Left lung (tissue), 10 donors: Measurements from ENCODE around the gene CFL2. TPM values are rescaled to one million over a fixed set of nuclear protein-coding genes. Genes with fewer than 3 reads are reported as not detected.
"Not testable (repeated sequence)": the region's sequence is repeated elsewhere in the genome, so short reads cannot be mapped to it uniquely, and the experiment has no call there.

Source experiments
- ATAC-seq: fragments of 200-7000 bp; cut with Tn5 transposase; one replicate; pipeline ENCODE4 v1.9.1; 2020; ENCODE audit warnings: moderate library complexity
- DNase-seq, 4 donors: peaks; one replicate each; pipeline ENCODE4 v3.0.0-alpha.2; 2013 to 2020
- H3K27ac ChIP-seq, 2 donors: fragments of 200-600 bp; sonication (generic) in 1 of 2; one replicate each; pipeline versions ENCODE4 v1.5.0 to v1.8.0; 2020 to 2021
- H3K27me3 ChIP-seq, 2 donors: fragments of 200-600 bp; sonication (generic) in 1 of 2; one replicate each; pipeline versions ENCODE4 v1.5.0 to v1.8.0; 2020 to 2021
- H3K36me3 ChIP-seq, 2 donors: fragments of 200-600 bp; sonication (generic) in 1 of 2; one replicate each; pipeline versions ENCODE4 v1.5.0 to v1.8.0; 2020 to 2021
- H3K4me1 ChIP-seq, 2 donors: fragments of 200-600 bp; one replicate each; pipeline ENCODE4 v1.8.0; 2021
- H3K4me3 ChIP-seq, 2 donors: fragments of 200-600 bp; sonication (generic) in 1 of 2; one replicate each; pipeline versions ENCODE4 v1.5.0 to v1.8.0; 2020 to 2021; ENCODE audit warnings: mild to moderate bottlenecking in 1 of 2
- H3K9me3 ChIP-seq, 2 donors: fragments of 200-600 bp; sonication (generic) in 1 of 2; one replicate each; pipeline versions ENCODE4 v1.5.0 to v1.8.0; 2020 to 2021
- intact Hi-C, 2 donors: fragments of 100-400 bp; cut with DNase I; formaldehyde crosslinking; loops; one replicate each; pipeline versions ENCODE4 v1.11.2 to v1.14.2; 2022
- polyA plus RNA-seq, 6 donors: library from polyadenylated mRNA; unstranded; fragments of 120-200 nt; gene quantifications; one replicate each; pipeline ENCODE4 v1.2.1, GENCODE V29; 2013; ENCODE audit not compliant: insufficient read length in 6 of 6
- total RNA-seq, 2 donors: library from RNA; stranded (reverse); fragmentation: NEBNext Ultra II Directional; extraction: Animal tissue kit (Norgen Biotek cat#: 25700); gene quantifications; one replicate each; pipeline ENCODE4 v1.2.1, GENCODE V29; 2021
- TF ChIP-seq, protein P1 (sequence below), 2 donors: fragments of 200-600 bp; sonication (generic) in 1 of 2; IDR thresholded peaks; one replicate each; pipeline versions ENCODE4 v1.5.0 to v1.8.0; 2021; ENCODE audit warnings: antibody characterized with exemption in 2 of 2
- donor health status: DM: no; HTN: yes; CAD: no.
- donor health status: DM: no; HTN: no; CAD: no.

The CFL2 gene
- total and polyA plus RNA-seq, 8 donors, result 36.9 to 58.0 (median 47.1) TPM

DNA sequence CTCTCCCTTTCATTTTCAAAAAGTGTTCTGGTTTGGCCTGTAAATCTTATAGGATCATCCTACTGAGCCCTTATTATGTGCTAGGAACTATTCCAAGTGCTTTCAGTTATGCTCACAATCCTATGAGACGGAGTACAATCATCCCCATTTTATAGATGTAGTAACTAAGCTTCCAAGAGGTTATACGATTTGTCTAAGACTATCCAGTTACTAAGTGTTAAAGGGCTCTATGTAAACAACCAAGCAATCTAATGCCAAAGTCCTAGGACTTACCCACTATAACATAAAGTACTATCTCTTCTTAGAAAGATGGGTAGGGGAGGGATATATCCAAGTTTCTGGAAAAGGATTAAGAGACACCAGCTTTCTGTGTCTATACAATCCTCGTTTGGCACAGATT lies 6.7 kb downstream of the CFL2 start:
- no peak overlapping the region for H3K27ac ChIP-seq
- H3K4me3 ChIP-seq, result no peak overlapping the region
- TF ChIP-seq, protein P1, sequence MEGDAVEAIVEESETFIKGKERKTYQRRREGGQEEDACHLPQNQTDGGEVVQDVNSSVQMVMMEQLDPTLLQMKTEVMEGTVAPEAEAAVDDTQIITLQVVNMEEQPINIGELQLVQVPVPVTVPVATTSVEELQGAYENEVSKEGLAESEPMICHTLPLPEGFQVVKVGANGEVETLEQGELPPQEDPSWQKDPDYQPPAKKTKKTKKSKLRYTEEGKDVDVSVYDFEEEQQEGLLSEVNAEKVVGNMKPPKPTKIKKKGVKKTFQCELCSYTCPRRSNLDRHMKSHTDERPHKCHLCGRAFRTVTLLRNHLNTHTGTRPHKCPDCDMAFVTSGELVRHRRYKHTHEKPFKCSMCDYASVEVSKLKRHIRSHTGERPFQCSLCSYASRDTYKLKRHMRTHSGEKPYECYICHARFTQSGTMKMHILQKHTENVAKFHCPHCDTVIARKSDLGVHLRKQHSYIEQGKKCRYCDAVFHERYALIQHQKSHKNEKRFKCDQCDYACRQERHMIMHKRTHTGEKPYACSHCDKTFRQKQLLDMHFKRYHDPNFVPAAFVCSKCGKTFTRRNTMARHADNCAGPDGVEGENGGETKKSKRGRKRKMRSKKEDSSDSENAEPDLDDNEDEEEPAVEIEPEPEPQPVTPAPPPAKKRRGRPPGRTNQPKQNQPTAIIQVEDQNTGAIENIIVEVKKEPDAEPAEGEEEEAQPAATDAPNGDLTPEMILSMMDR (IDR thresholded peaks at IDR 0.05), result no peak

GRCh38 chr14:34701808-34702207 lies 12.6 kb downstream of the CFL2 start:
- TF ChIP-seq, protein P1 (IDR thresholded peaks at IDR 0.05), result no peak
- intact Hi-C loops, result no loop called here

More for the DNA sequence above, 6.7 kb downstream of the CFL2 start:
- ATAC-seq (no peak), DNase-seq (no peak)
- H3K27me3 ChIP-seq, result no peaks in the 10 kb centered on the region
- peaks cover 6 to 19% of the 10 kb centered on the region in 2 donors for H3K4me1 ChIP-seq
- no peaks in the 10 kb centered on the region for H3K36me3 ChIP-seq
- intact Hi-C loops, result no loop called here
- H3K9me3 ChIP-seq, result no peaks in the 10 kb centered on the region

DNA sequence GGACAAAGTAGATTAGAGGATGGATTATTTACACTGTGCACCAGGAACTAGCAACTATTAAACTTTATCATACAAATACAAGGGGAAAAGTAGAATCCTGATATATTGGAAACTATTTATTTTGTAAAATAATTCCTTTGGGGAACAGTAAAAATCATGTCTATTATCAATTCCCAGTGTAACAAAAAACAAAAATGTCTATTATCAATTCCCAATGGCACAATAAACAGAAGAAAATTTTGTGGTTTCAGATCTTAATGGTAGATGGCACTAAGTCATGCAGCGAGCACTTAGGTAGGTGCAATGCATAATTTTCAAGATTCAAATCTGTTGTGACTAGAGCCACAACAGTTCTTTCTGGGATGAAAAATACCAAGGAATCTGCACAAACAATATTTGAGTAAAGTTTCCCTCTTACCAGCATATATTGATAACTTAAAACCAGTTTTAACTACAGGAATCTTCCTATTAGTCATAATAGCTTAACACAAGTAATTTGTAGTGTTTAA lies 13.7 kb downstream of the CFL2 start:
- intact Hi-C loops, result no loop called here
- DNase-seq (no peak), ATAC-seq (no peak)
- Histone ChIP-seq H3K9me3 (no peaks in the 10 kb centered on the region), H3K4me1 (peaks cover 0 to 3% of the 10 kb centered on the region in 2 donors), H3K27me3 (no peaks in the 10 kb centered on the region), H3K4me3 (no peak overlapping the region), H3K36me3 (no peaks in the 10 kb centered on the region), H3K27ac (no peak overlapping the region)
- TF ChIP-seq, protein P1 (IDR thresholded peaks at IDR 0.05), result no peak

More at GRCh38 chr14:34701808-34702207, 12.6 kb downstream of the CFL2 start:
- Histone ChIP-seq H3K27me3 (no peaks in the 10 kb centered on the region), H3K36me3 (no peaks in the 10 kb centered on the region), H3K9me3 (no peaks in the 10 kb centered on the region), H3K4me3 (no peak overlapping the region), H3K27ac (no peak overlapping the region), H3K4me1 (peaks cover 0 to 3% of the 10 kb centered on the region in 2 donors)
- DNase-seq (no peak), ATAC-seq (no peak)

DNA sequence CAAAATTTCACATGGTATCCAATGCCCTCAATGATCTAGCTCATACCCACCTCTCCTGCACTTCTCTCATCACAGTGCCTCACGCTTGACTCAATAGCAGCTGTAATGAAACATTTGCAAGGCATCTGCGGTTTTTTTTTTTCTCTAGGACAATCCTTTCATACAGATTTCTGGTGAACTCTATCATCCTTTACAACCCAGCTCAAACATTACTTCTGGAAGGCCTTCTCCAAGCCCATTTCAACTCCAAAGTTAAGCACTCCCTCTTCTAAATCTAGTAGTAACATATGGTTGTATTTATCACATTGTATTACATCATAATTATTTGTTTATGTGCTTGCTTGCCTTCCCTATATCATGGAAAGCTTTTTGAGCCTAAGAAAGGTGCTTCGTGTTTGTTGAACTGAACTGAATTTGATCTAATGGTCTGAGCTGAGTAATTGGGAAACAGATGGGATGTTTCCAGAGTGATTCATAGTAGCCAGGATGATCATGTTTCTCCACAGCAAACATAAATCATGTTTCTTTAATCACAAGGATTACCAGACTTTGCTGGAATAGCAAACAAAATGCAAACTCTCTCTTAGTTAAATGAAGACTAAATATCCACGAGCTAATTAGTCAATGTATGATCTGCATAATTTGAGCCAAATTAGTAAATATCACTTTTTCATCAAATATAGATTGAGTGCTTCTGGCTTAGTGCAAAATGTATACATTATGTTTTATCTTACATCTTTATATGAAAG lies 14.3 kb downstream of the CFL2 start:
- Histone ChIP-seq H3K9me3 (no peaks in the 10 kb centered on the region), H3K4me3 (no peak overlapping the region), H3K4me1 (peaks cover 0 to 3% of the 10 kb centered on the region in 2 donors), H3K36me3 (no peaks in the 10 kb centered on the region), H3K27ac (no peak overlapping the region), H3K27me3 (no peaks in the 10 kb centered on the region)
- intact Hi-C loops, result no loop called here
- DNase-seq (no peak), ATAC-seq (peak; percentile 56)
- TF ChIP-seq, protein P1 (IDR thresholded peaks at IDR 0.05), result no peak

GRCh38 chr14:34694216-34694615 lies 20.2 kb downstream of the CFL2 start:
- H3K4me3 ChIP-seq, H3K9me3 ChIP-seq, H3K27ac ChIP-seq, H3K27me3 ChIP-seq, DNase-seq, intact Hi-C loops, H3K36me3 ChIP-seq, ATAC-seq, H3K4me1 ChIP-seq: not testable (repeated sequence)
